ENCODE data around the gene POLN.

The POLN gene

DNA sequence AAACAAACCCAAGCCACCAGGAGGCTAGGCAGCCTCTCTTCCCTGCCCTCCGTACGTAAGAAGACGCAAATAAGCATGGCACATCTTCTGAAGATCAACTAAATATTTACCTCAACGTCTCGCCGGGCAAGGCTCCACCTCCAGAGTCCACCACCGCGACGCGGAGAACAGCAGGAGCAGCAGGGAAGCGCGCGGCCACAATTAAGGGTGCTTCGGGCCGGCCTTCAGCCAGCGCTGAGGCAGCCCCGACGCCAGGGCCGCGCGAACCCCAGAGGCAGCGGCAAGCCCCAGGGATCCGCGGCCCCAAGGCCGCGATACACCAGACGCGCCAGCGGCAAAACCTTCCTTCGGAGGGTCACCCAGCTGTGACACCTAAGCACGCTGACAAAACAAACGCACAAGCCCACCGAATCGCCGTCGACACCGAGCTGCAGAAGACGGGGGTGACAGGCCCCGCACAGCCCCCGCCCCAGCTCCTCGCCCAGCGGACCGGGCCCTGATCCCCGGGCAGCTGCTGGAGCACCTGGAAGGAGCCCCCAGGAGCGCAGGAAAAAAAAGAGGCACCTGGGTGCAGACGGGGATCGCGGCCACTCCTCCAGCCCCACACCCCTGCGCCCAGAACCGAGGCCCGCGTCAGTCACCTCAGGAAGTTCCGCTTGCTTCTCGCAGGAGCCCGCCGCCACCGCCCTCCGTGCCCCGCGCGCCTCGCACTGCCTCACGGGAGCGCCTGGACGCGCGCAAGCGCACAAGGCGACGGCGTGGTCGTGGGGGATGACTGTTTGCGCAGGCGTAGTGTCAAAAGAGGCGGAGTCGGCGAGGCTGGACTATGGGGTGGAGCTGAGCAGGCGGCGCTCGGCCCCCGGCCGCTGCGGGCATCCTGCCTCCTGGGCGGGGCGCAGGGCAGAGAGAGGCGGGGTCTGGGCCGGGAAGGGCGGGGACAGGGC, at the start of gene POLN, which contains the start of gene HAUS3:
POLN (minus strand) TSS at position 712 of the 944 bp plus-strand sequence. CDS start 12,890 bp downstream, outside the sequence.
HAUS3 (minus strand) TSS at position 712 of the 944 bp plus-strand sequence. CDS start 1,175 bp downstream, outside the sequence.
- peak; percentile 99 for DNase-seq

DNA sequence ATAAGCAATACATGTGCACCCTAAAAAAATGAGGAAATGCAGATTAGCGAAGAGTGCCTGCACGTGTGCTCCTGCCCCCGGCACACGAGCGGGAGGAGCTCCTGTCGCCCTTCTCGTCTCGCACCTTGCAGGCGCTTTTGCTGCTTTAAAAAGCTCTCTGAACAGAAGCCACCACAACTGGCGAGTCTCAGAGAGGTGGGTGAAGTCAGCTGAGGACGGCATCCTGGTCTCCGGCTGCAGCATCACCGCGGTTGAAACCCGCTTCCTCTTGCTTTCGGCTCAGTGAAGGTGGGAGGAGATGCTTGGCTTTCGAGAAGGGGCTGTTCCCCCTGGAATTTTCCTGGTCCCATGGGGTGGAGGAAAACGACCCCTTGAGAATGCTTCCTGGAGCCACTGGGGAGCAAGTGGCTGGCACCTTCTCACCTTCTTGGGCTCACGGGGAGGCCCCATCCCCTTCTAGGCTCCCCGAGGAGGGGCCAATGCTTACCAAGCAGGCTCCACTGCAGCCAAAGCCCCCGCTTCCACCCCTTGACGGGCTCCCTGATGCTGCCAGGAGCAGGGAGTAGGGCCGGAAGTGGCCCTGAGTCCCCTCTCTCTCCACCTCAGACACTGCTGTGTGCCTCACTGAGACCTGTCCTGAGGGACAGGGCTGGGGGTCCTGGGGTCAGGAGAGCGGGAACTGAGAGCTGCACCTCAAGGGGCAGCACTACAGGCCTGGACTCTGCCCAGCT, 49.2 kb upstream of the POLN start:
- peak; percentile 13 for DNase-seq

DNA sequence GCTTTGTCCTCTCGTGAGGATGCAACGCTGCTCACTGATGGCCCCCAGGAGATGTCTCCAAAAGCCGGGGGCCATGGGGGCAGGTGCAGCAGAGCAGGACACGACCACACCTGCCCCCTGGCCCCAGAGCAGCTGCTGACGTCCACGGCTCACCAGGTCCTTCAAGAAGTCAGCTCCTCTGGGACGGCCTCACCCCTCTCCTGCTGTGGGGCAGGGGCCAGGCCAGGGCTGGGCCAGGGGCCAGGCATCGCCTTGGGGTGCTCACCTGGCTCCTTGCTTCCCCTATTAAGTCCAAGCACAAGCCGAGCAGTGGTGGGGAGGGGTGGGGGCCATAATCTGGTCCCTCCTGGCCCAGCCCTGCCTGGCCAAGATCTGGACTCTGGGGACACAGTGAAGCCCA, 48.6 kb upstream of the POLN start:
- DNase-seq, result no peak

DNA sequence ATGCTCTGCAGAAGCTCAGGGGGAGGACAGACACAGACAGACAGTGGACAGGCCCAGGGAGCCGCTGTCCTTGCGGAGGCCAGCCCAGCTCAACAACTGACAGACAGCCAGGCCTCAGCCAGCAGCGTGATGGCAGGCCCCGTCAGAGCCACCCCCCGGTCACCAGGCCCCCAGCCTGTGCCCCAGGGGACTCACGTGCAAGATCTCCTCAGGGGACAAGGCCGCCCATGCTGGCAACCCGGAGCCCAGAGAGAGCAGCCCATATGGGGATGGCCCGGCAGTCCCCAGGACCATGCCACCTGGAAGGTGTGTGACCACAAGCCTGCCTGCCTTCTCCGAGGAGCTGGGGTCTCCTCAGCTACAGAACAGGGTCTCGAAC, 48.0 kb upstream of the POLN start:
- DNase-seq, result no peak

DNA sequence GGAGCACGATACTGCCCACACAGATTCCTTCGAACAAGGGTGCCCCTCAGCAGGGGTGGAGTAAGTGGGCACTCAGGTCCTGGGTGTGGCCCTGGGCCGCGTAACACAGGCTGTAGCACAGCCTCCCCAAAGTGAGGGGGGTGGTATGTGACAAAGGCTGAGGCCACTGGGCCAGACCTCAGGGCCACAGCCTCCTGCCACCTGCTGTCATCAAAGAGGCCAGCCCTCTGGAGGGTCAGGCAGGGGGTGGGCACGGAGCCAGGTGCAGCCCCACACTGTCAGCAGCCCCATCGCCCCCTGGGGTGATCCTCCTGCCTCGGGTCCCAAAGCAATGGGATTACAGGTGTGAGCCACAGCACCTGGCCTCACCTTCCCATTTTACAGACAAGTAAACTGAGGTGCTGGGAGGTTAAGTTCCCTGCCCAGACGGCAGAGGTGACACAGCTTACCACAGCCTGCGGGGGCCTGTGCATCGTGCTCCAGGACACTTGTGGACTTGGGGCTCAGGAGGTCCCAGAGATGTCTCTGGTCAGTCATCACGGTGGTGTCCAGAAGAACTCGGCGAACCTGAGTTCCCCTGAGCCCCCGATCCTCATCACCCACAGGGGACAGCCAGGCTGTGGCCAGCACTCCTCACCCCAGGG, 47.5 kb upstream of the POLN start:
- no peak for DNase-seq

DNA sequence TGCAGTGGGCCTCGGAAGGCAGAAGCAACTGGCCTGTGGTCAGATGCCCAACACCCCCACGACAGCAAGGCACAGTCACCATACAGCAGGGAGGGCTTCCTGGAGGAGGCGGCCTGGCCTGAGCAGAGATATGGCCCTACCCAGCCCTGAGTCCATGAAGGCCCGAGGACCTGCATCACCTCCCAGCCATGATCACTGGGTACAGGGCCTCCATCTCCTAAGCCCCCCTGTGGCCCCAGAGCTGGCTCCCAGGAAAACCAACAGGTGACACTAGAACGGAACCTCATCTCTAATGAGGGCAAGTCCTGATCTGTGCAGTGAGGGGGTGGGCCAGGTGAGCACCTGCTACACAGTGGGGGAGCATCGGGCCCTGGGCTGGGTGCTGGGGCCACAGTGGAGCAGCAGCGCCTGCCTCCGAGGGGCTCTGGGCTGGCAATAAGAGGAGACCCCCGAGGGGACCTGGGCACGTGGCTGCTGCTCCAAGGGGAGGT, 46.2 kb upstream of the POLN start:
- no peak for DNase-seq

DNA sequence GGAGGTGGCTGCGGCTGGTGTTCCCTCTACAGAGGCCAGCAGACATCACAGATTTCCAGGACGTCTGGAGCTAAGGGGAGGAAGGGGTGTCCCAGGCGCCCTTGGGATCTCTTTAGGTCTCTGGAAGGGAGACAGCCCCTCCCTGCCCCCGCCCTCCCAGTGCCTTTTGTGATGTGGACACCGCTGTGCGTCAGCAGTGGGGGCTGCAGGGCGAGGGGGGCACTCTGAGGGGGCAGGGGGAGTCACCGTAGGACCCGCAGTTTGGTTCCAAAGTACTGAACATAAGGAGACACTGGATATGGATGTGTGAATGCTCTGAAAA, 45.6 kb upstream of the POLN start:
- no peak for DNase-seq

DNA sequence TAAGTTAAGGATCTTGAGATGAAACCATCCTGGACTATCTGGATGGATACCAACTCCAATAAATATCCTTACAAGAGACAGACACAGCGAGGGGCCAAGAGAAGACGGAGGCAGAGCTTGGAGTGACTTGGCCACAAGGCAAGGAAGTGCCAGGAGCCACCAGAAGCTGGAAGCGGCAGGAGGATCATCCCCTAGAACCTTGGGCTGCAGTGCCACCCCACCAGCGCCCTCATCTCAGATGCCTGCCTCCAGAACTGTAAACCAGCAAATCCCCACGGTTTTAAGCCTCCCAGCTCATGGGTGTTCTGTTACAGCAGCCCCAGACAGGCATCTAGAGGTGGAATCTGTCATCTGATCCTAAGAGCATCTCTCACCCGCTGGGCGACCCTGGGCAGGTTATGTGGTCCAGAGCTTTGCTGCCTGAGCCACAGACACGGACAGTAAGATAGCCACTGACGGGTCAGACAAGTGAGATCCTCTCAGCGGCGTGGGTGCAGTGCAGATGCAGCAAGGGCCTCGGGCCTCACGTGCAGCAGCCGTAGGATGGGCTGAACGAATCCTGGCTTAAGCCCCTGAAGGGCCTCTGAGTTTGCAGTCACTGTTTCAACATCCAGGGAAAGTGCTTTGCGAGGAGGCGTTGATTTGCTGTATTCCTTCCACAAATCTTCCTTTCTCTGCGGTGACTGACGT, 45.1 kb upstream of the POLN start:
- no peak for DNase-seq

DNA sequence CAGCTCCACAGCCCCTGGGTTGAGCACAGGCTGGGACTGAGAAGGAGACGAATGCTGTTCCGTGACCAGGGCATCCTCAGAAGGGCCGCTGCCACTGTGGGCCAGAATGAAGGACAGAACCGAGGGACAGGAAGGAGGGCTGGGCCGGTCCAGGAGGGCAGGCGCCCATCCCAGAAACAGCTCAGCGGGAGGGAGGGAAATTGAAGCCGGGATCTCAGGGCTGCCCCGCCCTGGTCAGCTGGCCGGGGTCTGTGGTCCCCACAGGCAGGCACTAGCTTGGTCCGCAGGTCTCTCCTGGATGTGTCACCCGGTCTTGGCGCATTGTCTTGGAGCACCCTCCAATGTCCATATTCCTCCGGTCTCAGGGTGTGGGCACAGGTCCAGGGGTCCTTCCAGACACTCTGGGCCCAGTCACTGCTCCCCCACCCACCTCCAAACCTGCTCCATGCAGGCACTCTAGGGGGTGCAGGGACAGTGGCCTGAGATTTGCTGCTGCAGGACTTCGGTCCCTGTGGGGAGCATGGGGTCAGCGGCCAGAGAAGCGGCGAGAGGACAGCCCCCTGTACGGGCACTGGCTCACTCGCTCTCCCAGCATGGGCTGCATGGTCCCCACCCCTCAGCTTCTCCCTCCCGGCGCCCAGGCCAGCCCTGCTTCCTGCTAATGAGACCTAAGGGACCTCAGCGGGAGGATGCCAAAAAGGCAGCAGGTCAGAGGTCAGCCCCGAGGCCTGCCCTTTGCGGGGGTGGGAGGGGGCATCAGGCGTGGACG, 43.9 kb upstream of the POLN start:
- no peak for DNase-seq

DNA sequence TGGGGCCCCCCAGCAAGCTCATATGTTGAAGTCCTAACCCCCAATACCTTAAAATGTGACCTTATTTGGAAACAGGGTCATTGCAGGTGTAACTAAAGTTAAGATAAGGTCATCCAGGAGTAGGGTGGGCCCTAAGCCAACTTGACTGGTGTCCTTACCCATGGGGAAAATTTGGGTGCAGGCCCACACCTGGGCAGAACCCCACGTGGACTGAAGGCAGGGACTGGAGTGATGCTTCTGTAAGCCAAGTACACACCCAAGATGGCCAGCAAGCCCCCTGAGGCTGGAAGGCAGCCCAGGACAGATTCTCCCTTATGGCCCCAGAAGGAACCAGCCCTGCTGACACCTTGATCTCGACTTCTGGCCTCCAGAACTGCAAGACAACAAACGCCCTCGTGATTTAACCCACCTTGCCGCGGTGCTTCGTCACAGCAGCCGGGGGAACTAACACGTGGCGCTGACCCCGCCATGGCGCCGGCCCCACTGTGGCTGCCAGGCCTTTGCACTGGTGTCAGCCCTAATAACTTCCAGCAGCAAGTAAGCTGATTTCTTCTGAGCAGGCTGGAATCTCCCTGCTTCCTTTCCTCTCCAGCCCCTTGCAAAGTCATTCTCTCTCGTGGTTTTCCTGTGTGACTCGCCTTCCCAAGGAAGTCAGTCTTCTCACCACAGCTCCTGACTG, 43.2 kb upstream of the POLN start:
- no peak for DNase-seq

DNA sequence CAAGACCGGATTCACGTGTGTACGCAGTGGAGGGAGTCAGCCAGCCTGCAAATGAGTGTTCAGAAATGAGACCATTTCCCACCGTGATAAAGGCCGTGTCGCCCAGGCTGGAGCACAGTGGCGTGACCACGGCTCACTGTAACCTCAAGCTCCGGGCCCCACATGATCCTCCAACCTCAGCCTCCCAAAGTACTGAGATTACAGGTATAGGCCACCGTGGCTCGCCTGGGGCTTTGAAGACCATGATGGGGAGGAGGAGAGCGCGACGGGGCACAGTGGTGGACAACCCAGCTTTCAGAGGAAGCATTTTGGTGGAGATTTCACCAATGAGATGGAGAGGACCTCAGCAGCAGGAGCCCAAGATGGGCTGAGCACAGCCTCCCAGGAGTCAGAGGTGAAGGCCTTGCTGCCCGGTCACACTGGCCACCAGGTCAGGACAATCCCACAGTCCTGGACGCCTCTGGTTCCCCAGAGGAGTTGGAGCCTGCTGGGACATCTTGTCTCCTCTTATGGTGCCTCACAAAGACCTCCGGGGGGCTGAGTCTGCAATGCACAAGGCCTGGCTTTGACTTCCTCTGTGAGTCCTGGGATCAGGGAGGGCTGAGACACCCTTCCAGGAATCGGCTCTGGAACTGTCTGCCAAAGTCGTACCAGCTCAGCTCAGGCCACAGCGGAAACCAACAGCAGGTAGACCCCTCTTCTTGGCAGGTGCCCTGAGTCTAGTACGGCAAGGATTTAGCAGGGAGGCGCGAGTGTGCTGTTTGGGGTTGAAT, 42.4 kb upstream of the POLN start:
- DNase-seq, result no peak

DNA sequence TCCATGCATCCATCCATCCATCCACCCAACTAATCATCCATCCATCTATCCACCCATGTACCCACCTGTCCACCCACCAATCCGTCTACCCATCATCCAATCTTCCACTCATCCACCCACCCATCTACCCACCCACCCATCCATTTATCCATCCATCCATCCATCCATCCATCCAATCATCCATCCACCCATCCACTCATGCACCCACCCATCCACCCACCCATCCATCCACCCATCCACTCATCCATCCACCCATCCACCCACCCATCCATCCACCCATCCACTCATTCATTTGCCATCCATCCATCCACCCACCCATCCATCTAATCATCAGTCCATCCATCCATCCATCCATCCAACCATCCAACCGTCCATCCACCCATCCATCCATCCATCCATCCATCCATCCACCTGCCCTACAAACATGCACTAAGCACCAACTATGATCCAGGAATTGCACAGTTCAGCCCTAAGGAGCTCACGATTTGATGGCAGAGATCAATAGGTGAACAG, 41.3 kb upstream of the POLN start:
- no peak for DNase-seq

DNA sequence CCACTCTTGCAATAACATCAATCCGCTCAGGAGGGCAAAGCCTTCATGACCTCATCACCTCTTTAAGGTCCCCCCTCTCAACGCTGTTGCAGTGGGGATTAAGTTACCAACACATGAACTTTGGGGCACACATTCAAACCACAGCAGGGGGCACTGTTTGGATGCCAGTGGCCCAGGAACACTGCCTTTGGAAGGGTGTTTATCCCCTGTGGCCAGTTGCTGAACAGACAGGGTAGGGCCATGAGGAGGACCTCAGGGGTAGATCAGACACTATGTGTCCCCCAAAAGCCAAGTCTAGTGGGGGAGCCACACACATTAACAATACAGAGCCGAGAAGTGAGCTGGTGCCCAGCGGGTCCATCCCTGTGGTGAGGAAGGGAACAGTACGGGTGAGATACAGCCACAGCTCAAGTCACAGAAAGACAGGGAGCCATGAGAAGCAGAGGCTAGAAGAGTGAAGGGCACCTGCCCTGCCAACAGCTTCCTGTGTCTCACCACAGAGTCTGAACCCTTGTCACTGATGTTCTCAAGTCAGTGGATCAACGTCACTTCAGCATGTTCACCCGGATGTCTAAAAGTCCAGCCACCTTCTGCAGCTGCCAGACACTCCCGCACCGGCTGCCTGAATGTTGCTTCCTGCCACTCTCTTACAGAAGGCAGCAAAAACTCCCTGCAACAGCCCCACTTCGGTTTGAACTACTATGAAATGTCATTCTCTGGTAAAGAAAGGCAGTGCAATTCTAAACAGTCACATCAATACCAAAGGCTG, 39.8 kb upstream of the POLN start:
- peak; percentile 40 for DNase-seq

DNA sequence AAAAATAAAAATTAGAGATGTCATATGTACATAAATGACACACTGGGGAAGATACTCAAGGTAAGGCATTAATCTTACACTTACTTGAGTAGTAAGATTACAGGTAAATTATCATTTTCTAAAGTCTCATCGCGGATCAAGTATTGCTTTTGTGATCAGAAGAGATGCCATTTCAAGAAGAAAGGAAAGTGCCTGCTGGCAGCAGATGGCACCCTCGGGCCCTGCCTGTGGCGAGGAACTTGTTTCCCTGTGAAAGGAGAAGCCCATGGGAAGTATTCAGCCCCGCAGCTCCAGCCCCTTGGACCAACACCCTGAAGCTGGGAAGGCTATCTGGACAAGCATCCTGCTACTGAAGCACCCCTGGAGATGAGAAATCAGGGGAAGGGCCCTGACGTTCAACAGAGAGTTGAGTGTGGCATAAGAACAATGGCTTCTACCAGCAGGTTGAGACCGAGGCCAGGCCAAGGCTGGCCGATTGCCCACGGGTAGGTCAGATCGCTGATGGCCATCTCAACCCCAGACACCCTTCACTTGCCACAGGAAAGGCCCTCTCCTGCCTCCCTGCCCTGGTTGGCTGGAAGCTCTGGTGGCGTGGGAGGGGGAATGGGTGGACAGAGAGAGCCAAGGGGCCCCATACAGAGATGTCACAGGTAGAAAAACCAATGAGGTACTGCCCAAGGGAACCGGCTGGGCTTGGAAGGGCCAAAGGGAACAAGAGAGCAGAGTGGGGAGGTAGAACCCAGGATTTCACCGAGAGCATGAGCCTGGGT, 38.8 kb upstream of the POLN start:
- no peak for DNase-seq

DNA sequence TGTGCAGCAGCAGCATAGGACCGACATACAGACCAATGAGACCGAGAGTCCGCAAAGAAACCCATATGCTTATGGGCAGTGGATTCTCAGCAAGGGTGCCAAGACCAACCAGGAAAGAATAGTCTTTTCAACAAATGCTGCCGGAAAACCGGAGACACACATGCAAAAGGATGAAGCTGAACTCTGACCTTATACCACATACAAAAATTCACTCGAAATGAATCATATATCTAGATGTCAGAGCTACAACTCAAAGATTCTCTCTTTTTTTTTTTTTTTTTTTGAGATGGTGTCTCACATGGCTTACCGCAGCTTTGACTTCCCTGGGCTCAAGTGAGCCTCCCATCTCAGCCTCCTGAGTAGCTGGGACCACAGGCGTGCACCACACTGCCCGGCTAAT, 36.0 kb upstream of the POLN start:
- DNase-seq, result no peak

DNA sequence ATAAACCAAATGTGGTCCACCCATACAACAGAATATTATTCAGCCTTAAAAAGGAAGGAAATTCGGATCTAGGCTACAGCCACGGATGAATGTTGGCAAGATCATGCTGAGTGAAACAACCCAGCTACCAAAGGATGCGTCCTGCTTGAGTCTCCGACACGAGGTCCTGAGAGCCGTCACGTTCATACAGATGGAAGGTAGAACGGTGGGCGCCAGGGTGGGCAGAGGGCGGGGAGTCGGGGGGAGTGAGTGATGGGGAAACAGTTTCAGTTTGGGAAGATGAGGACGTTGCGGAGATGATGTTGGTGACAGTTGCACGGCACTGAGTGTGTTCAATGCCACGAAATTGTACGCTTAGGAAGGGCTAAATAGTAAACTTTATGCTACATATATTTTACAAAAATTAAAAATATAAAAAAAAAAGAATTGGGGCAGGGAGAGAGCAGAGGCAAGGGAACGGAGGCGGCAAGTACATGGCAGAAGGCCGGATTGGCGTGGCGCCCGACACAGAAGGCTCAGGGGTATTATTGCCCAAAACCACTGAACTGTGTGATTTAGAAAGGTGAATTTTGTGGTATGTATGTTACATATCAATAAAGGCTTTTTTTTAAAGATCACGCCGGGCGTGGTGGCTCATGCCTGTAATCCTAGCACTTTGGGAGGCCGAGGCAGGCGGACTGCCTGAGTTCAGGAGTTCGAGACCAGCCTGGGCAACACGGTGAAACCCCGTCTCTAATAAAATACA, 34.8 kb upstream of the POLN start:
- no peak for DNase-seq

DNA sequence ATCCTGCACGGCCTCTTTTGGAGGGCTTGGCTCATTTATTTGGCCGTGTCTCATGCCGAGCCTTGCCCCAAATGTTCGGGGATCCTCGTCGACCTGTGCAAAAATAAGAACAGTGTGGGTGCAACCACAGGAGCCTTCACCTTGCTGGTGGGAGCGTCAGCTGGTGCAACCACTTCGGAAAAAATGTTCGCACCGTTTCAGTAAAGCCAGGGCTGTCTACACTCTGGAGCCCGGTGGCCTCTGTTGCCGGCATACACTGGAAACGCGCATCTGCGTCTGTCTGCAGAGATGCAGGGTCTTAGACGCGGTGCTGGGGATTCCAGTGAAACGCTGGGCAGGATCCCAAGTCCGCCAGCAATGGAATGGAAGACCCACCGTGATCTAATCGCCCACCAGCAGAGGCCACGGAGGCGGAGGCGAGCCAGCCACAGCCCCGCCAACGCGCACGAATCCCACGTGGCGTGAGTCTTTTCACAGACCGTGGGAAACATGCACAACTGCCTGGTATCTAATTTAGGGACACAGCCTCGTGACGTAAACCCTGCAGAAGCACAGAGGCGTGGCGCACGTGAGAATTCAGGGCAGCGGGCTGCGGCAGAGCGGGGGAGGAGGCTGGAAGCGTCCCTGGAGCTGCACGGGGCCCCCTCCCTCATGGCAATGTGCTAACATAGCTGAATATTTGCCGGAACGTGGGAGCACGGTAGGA, 33.8 kb upstream of the POLN start:
- DNase-seq, result no peak

Measured in activated T-cell treated with anti-CD3 and anti-CD28 coated beads for 4 hours (primary cell).